ENCODE measurements around the gene KRT76.

The KRT76 gene

DNA sequence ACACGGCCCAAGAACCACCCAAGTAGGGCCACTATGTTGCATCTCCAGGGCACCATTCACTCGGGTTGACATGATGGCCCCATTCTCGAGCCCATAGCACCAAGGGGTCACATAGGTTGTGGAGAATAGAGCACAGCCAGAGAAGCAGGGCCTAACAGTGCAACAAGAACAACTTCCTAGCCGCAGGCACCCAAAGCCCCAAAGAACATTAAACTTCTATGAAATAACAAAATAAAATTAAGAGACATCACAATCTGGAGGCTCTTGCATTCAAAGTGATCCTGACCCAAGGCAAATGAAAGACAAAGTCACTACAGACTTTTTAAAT is 34.9 kb upstream of the KRT76 start:
- no peak for TF ChIP-seq HDGF (IDR thresholded peaks at IDR 0.05; ENCODE audit: borderline replicate concordance)
- no peak for TF ChIP-seq TARDBP (IDR thresholded peaks at IDR 0.05)
- TF ChIP-seq ARNT (IDR thresholded peaks at IDR 0.05): no peak
- no peak for TF ChIP-seq ELF4 (IDR thresholded peaks at IDR 0.05)
- no peak for TF ChIP-seq FOXA1 (IDR thresholded peaks at IDR 0.05)
- no peak for TF ChIP-seq NFRKB (IDR thresholded peaks at IDR 0.05)
- no peak for TF ChIP-seq SP1 (IDR thresholded peaks at IDR 0.05)
- TF ChIP-seq FOXM1 (IDR thresholded peaks at IDR 0.05; ENCODE audit: borderline replicate concordance): no peak
- no peak for TF ChIP-seq L3MBTL2 (conservative IDR thresholded peaks at IDR 0.05)
- no peak for TF ChIP-seq ZNF384 (IDR thresholded peaks at IDR 0.05)
- TF ChIP-seq CTBP1 (IDR thresholded peaks at IDR 0.05; ENCODE audit: borderline replicate concordance): no peak
- no peak for TF ChIP-seq SUZ12 (IDR thresholded peaks at IDR 0.05)
- TF ChIP-seq, protein P1, sequence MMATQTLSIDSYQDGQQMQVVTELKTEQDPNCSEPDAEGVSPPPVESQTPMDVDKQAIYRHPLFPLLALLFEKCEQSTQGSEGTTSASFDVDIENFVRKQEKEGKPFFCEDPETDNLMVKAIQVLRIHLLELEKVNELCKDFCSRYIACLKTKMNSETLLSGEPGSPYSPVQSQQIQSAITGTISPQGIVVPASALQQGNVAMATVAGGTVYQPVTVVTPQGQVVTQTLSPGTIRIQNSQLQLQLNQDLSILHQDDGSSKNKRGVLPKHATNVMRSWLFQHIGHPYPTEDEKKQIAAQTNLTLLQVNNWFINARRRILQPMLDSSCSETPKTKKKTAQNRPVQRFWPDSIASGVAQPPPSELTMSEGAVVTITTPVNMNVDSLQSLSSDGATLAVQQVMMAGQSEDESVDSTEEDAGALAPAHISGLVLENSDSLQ (IDR thresholded peaks at IDR 0.05): no peak

DNA sequence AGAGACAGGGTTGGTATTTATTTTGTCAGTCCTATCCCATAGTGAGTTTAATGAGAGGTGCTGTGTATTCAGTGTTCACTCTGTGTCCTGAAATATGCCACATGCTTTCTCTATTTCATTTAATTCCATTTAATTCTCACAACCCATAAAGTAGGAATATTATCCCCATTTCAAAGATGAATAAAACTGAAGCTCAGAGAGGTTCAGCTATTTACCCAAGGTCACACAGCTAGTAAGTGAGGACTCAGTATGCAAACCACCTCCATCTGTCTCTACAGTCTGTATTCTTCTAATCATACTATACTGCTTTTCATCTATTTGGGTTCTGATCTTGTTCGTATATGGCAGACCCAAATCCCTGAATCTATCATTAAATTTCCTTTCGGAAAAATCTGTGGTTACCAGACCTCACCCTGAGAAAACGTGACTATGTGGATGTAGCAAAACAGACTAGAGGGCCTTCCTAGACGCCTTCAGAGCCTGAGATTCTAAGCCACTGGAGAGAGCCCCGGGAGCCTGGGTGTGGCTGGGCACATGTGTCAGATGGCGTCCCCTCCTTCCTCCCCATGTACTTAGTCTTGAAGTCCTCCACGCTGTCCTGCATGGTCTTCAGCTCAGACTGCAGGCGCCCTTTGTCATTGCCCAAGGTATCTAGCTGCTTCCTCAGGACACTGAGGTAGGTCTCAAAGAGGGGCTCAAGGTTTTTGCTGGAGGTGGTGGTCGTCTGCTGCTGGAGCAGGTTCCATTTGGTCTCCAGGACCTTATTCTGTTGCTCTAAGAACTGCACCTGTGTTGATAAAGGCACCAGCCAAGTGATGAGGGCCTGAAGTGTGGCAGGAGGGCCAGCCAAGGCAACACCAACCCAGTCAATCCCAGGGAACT is 34.3 kb upstream of the KRT76 start:
- POLR2A ChIA-PET: no interaction called here
- CTCF ChIA-PET: interaction anchor here (0.6 kb wide), 1 partner anchor 18 kb away, joined by 3 read pairs; no protein-coding TSS in a partner anchor
- DNase-seq (ENCODE audit: extremely low spot score): no peak
- TF ChIP-seq FOXA1 (IDR thresholded peaks at IDR 0.05) (no peak), ZNF384 (IDR thresholded peaks at IDR 0.05) (no peak), SUZ12 (IDR thresholded peaks at IDR 0.05) (no peak), HDGF (IDR thresholded peaks at IDR 0.05; ENCODE audit: borderline replicate concordance) (no peak), L3MBTL2 (conservative IDR thresholded peaks at IDR 0.05) (no peak), ARNT (IDR thresholded peaks at IDR 0.05) (no peak), SP1 (IDR thresholded peaks at IDR 0.05) (no peak), FOXK2 (IDR thresholded peaks at IDR 0.05) (no peak), FOXM1 (IDR thresholded peaks at IDR 0.05; ENCODE audit: borderline replicate concordance) (no peak), NFRKB (IDR thresholded peaks at IDR 0.05) (no peak), ELF4 (IDR thresholded peaks at IDR 0.05) (no peak), TARDBP (IDR thresholded peaks at IDR 0.05) (no peak), LEF1 (IDR thresholded peaks at IDR 0.05; ENCODE audit: borderline replicate concordance) (no peak), CTBP1 (IDR thresholded peaks at IDR 0.05; ENCODE audit: borderline replicate concordance) (no peak), BHLHE40 (IDR thresholded peaks at IDR 0.05; ENCODE audit: borderline replicate concordance) (no peak)
- TF ChIP-seq, protein P1 (IDR thresholded peaks at IDR 0.05): no peak

More for the DNA sequence above, 34.9 kb upstream of the KRT76 start:
- ChIA-PET POLR2A (no interaction called here), CTCF (interaction anchor here (1.2 kb wide), 1 partner anchor 68 kb away, joined by 3 read pairs; no protein-coding TSS in a partner anchor)
- DNase-seq (ENCODE audit: extremely low spot score): no peak

DNA sequence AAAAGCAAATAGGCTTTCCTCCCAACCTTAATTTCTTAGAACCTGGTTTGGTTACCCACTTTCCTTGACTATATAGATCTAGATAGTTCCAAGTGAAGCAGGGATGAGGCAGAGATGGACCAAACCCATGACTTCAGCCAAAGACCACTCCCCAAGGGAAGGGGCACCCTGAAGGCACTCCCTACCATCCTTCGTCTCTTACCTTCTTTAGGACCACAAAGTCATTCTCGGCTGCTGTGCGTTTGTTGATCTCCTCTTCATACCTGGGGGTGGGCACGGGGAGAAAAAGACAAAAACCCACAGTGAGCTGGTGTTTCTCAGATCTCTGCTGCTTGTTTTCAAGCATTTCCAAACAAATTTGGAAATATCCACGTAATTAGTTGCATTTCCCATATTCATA is 33.4 kb upstream of the KRT76 start:
- POLR2A ChIA-PET: no interaction called here
- DNase-seq (ENCODE audit: extremely low spot score): no peak
- CTCF ChIA-PET: interaction anchor here (0.6 kb wide), 1 partner anchor 19 kb away, joined by 3 read pairs; no protein-coding TSS in a partner anchor
- TF ChIP-seq L3MBTL2 (conservative IDR thresholded peaks at IDR 0.05) (no peak), LEF1 (IDR thresholded peaks at IDR 0.05; ENCODE audit: borderline replicate concordance) (no peak), ZNF384 (IDR thresholded peaks at IDR 0.05) (no peak), SP1 (IDR thresholded peaks at IDR 0.05) (no peak), FOXM1 (IDR thresholded peaks at IDR 0.05; ENCODE audit: borderline replicate concordance) (no peak), NFRKB (IDR thresholded peaks at IDR 0.05) (no peak), FOXK2 (IDR thresholded peaks at IDR 0.05) (no peak), BHLHE40 (IDR thresholded peaks at IDR 0.05; ENCODE audit: borderline replicate concordance) (no peak)

DNA sequence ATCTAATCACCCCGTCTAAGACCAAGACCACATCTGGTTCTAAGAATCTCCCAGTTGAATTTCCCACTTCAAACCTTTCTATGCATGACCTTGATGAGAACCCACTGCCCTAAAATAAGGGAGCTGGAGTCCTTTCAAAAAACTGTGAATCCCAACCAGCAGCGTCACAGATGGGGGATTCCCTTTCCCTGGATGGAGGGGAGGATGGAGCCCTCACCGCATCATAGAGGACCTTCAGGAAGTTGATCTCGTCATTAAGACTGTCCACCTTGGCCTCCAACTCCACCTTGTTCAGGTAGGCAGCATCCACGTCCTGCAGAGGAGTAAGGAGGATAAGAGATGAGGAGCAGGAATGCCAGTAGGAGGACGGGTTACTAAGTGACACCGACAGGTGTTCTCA is 32.0 kb upstream of the KRT76 start:
- DNase-seq (ENCODE audit: extremely low spot score): no peak
- POLR2A ChIA-PET: no interaction called here
- CTCF ChIA-PET: no interaction called here
- TF ChIP-seq TARDBP (IDR thresholded peaks at IDR 0.05) (no peak), SUZ12 (IDR thresholded peaks at IDR 0.05) (no peak)

DNA sequence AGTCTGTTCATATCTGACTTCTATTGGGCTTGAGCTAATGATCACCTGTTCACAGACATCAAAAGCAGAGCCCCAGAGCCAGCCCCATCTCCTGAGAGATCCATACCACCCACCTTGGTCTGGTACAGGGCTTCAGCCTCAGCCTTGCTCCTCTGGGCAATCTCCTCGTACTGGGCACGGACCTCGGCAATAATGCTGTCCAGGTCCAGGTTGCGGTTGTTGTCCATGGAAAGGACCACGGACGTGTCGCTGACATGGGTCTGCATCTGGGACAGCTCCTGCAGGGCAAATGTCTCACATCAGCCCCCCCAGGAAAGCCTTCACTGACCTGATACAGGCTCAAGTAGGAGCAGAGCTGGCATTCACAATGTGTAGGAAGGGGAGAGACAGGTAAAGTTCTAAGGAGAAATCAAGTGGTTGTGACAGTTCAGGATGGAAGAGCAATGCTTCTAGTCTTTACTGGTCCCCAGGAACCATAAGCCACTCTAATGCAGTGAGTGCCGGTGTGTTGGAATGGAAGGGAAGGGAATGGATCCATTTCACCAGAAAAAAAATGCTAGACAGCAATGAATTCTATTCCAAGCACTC is 31.5 kb upstream of the KRT76 start:
- no peak for DNase-seq (ENCODE audit: extremely low spot score)
- ChIA-PET CTCF (interaction anchor here (0.6 to 0.8 kb wide), 2 partner anchors 33 to 62 kb away, joined by 3 to 6 read pairs; no protein-coding TSS in a partner anchor), POLR2A (no interaction called here)
- TF ChIP-seq L3MBTL2 (conservative IDR thresholded peaks at IDR 0.05): no peak
- TF ChIP-seq HDGF (IDR thresholded peaks at IDR 0.05; ENCODE audit: borderline replicate concordance): no peak
- no peak for TF ChIP-seq LEF1 (IDR thresholded peaks at IDR 0.05; ENCODE audit: borderline replicate concordance)
- no peak for TF ChIP-seq CTBP1 (IDR thresholded peaks at IDR 0.05; ENCODE audit: borderline replicate concordance)
- no peak for TF ChIP-seq FOXA1 (IDR thresholded peaks at IDR 0.05)
- no peak for TF ChIP-seq ELF4 (IDR thresholded peaks at IDR 0.05)
- TF ChIP-seq FOXM1 (IDR thresholded peaks at IDR 0.05; ENCODE audit: borderline replicate concordance): no peak
- TF ChIP-seq TARDBP (IDR thresholded peaks at IDR 0.05): no peak
- no peak for TF ChIP-seq ZNF384 (IDR thresholded peaks at IDR 0.05)
- no peak for TF ChIP-seq BHLHE40 (IDR thresholded peaks at IDR 0.05; ENCODE audit: borderline replicate concordance)
- no peak for TF ChIP-seq FOXK2 (IDR thresholded peaks at IDR 0.05)
- TF ChIP-seq SUZ12 (IDR thresholded peaks at IDR 0.05): no peak
- no peak for TF ChIP-seq ARNT (IDR thresholded peaks at IDR 0.05)
- TF ChIP-seq NFRKB (IDR thresholded peaks at IDR 0.05): no peak
- TF ChIP-seq, protein P1 (IDR thresholded peaks at IDR 0.05): no peak
- no peak for TF ChIP-seq SP1 (IDR thresholded peaks at IDR 0.05)

All from HEK293T (cell line).